ENCODE results near the gene BMPR1A. TPM values are rescaled to one million over a fixed set of nuclear protein-coding genes. Genes with fewer than 3 reads are reported as not detected.

Gene BMPR1A
- total RNA-seq, 1 experiment from 2014 or later: 63.2 TPM

DNA sequence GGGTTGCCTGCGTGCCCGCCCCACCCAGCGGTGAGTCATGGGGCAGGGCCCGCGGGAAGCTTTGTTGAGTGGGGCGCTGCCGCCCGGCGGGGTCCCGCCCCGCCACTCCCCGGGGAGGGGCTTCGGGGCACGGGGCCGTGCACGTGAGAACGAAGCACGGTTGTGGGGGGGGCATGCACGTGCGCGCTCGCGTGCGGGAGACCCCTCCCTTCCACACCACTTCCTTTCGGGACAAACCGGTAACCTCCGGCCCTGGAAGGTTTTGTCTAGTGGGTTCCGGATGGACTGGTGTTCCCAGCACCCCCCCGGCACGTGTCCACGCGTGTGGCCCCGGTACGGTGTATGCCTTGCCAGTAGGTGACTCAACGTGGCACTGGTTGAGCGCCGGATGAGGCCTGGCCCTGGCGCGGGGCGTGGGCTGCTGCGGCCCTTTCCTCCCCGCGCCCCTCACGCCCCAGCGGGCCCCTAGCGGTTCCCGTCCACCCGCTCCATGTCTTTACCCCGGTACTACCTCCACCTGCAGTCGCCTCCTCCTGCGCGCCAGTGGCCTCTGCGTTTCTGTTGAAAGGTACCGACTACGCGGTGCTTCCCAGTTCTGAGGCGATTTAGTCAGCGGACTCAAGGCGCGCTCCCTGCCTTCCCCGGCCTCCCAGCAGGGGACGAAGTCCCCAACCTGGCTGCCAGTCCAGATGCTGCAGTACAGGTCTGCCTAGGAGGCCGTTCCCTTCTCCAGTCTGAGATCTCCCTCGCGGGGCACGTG, 215.0 kb downstream of the BMPR1A start:
- ChIA-PET CTCF (interaction anchor here (0.7 to 1.0 kb wide), 2 partner anchors 9 to 25 kb away, joined by 3 to 5 read pairs; no protein-coding TSS in a partner anchor), POLR2A (interaction anchor here (0.8 to 1.0 kb wide), 2 partner anchors 121 to 215 kb away, joined by 3 to 5 read pairs; partner anchors contain the start of gene BMPR1A)
- intact Hi-C loops (cut with micrococcal nuclease; ENCODE audit: unreplicated experiment): loop anchor here (2.0 to 5.0 kb wide), 4 partner anchors 33 to 231 kb away; no protein-coding TSS in a partner anchor
- H3K27me3 ChIP-seq (replicated peaks; ENCODE audit: control insufficient read depth, insufficient read depth, low read length): no peaks in the 10 kb centered on the region
- no peaks in the 10 kb centered on the region for H3K36me3 ChIP-seq (ENCODE audit: control insufficient read depth, insufficient read depth, low read length)
- H3K36me3 Mint-ChIP-seq (ENCODE audit: insufficient read depth, unreplicated experiment): peaks cover 35% of the 10 kb centered on the region
- H3K4me1 ChIP-seq: peaks cover 54% of the 10 kb centered on the region
- TF ChIP-seq, protein P1, sequence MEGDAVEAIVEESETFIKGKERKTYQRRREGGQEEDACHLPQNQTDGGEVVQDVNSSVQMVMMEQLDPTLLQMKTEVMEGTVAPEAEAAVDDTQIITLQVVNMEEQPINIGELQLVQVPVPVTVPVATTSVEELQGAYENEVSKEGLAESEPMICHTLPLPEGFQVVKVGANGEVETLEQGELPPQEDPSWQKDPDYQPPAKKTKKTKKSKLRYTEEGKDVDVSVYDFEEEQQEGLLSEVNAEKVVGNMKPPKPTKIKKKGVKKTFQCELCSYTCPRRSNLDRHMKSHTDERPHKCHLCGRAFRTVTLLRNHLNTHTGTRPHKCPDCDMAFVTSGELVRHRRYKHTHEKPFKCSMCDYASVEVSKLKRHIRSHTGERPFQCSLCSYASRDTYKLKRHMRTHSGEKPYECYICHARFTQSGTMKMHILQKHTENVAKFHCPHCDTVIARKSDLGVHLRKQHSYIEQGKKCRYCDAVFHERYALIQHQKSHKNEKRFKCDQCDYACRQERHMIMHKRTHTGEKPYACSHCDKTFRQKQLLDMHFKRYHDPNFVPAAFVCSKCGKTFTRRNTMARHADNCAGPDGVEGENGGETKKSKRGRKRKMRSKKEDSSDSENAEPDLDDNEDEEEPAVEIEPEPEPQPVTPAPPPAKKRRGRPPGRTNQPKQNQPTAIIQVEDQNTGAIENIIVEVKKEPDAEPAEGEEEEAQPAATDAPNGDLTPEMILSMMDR (IDR thresholded peaks at IDR 0.05; ENCODE audit: insufficient read depth in 1 of 2, low read depth in 1 of 2, low read length in 1 of 2, severe bottlenecking in 1 of 2, unreplicated experiment in 1 of 2): peak; percentile 19 to 45
- H3K27ac Mint-ChIP-seq (ENCODE audit: unreplicated experiment): peak overlapping the region; percentile 83
- peak overlapping the region; percentile 44 for H3K4me3 ChIP-seq (ENCODE audit: low read depth, low read length)
- H3K4me1 Mint-ChIP-seq (ENCODE audit: low read depth, unreplicated experiment): peaks cover 43% of the 10 kb centered on the region
- H3K27me3 Mint-ChIP-seq (ENCODE audit: insufficient read depth, unreplicated experiment): no peaks in the 10 kb centered on the region
- DNase-seq: peak; percentile 95 to 98
- no peaks in the 10 kb centered on the region for H3K9me3 Mint-ChIP-seq (ENCODE audit: unreplicated experiment)
- no peaks in the 10 kb centered on the region for H3K9me3 ChIP-seq
- TSS peak; percentile 40 for BruUV-seq (replicated peaks)
- peak overlapping the region; percentile 96 for H3K4me3 Mint-ChIP-seq (ENCODE audit: unreplicated experiment)

DNA sequence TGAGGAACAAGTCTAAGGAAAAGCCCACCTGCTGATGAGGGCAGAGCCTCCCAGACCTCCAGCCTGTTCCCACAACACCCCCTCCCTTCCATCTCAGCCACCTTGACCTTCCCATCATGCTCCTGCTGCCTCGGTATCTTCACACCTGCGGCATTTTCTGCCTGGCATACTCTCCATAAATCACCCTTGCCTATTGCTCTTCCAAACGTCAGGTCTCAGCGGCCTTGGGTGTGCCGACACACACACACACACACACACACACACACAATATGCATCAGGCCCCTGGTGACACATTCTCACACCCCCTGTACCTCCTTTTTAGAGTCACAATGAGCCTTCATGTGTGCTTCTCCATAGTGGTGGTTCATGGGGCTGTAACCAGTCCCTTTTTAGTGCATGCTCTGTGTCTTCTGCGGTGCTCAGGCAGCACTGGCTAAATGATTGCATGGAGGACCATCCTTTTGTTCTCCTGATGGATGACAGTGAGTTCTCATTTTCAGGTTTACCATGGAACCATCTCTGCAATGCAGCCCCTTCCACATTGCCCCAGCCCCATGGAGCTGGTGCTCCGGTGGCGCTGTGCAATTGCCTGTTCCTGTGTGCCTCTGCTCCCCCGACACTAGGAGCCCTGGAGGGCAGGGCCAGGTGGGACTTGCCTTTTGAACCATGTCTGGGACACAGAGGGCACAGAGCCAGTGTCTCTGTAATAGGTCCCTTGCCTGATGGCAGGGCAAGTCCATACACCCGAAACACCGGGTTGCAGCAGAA, 216.4 kb downstream of the BMPR1A start:
- peak overlapping the region; percentile 96 for H3K4me3 Mint-ChIP-seq (ENCODE audit: unreplicated experiment)
- no peaks in the 10 kb centered on the region for H3K27me3 Mint-ChIP-seq (ENCODE audit: insufficient read depth, unreplicated experiment)
- ChIA-PET CTCF (no interaction called here), POLR2A (no interaction called here)
- BruUV-seq (replicated peaks): no TSS peak
- TF ChIP-seq, protein P1 (IDR thresholded peaks at IDR 0.05; ENCODE audit: insufficient read depth in 1 of 2, low read depth in 1 of 2, low read length in 1 of 2, severe bottlenecking in 1 of 2, unreplicated experiment in 1 of 2): no peak
- H3K9me3 ChIP-seq: no peaks in the 10 kb centered on the region
- no peak overlapping the region for H3K4me3 ChIP-seq (ENCODE audit: low read depth, low read length)
- H3K27me3 ChIP-seq (replicated peaks; ENCODE audit: control insufficient read depth, insufficient read depth, low read length): no peaks in the 10 kb centered on the region
- intact Hi-C loops (cut with micrococcal nuclease; ENCODE audit: unreplicated experiment): loop anchor here (5.0 kb wide), 2 partner anchors 55 to 230 kb away; no protein-coding TSS in a partner anchor
- H3K4me1 ChIP-seq: peaks cover 46% of the 10 kb centered on the region
- DNase-seq: no peak
- H3K4me1 Mint-ChIP-seq (ENCODE audit: low read depth, unreplicated experiment): peaks cover 36% of the 10 kb centered on the region
- H3K36me3 Mint-ChIP-seq (ENCODE audit: insufficient read depth, unreplicated experiment): peaks cover 34% of the 10 kb centered on the region
- no peaks in the 10 kb centered on the region for H3K9me3 Mint-ChIP-seq (ENCODE audit: unreplicated experiment)
- no peaks in the 10 kb centered on the region for H3K36me3 ChIP-seq (ENCODE audit: control insufficient read depth, insufficient read depth, low read length)
- peak overlapping the region; percentile 83 for H3K27ac Mint-ChIP-seq (ENCODE audit: unreplicated experiment)

DNA sequence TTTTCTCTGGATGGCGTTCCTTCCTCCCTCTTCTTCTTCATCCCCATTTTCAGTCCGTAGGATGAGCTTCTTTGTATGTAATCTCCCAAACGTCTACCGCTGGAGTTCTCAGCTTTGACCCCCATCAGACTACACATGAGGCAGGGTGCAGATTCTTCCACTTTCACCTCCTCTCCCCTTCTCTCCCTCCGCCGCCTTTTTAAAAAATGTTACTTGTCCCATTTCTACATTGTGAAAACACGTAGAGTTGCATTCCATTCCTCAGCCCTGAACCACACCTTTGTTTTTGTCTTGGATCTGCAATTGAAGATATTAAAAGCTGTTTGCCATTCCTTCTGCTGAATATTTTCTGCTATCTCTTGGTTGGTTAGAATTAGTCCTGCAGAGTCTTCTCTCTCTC, 218.1 kb downstream of the BMPR1A start:
- no TSS peak for BruUV-seq (replicated peaks)
- no peaks in the 10 kb centered on the region for H3K27me3 Mint-ChIP-seq (ENCODE audit: insufficient read depth, unreplicated experiment)
- Histone ChIP-seq H3K4me1 (peaks cover 45% of the 10 kb centered on the region), H3K4me3 (ENCODE audit: low read depth, low read length) (no peak overlapping the region), H3K36me3 (ENCODE audit: control insufficient read depth, insufficient read depth, low read length) (no peaks in the 10 kb centered on the region), H3K27me3 (replicated peaks; ENCODE audit: control insufficient read depth, insufficient read depth, low read length) (no peaks in the 10 kb centered on the region), H3K9me3 (no peaks in the 10 kb centered on the region)
- intact Hi-C loops (cut with micrococcal nuclease; ENCODE audit: unreplicated experiment): loop anchor here (5.0 kb wide), 2 partner anchors 53 to 228 kb away; no protein-coding TSS in a partner anchor
- H3K27ac Mint-ChIP-seq (ENCODE audit: unreplicated experiment): peak overlapping the region; percentile 83
- peaks cover 45% of the 10 kb centered on the region for H3K4me1 Mint-ChIP-seq (ENCODE audit: low read depth, unreplicated experiment)
- H3K36me3 Mint-ChIP-seq (ENCODE audit: insufficient read depth, unreplicated experiment): peaks cover 34% of the 10 kb centered on the region
- peak overlapping the region; percentile 67 for H3K4me3 Mint-ChIP-seq (ENCODE audit: unreplicated experiment)
- DNase-seq: peak; percentile 51 to 62
- TF ChIP-seq, protein P1 (IDR thresholded peaks at IDR 0.05; ENCODE audit: insufficient read depth in 1 of 2, low read depth in 1 of 2, low read length in 1 of 2, severe bottlenecking in 1 of 2, unreplicated experiment in 1 of 2): no peak
- CTCF ChIA-PET: interaction anchor here (0.6 kb wide), 1 partner anchor 232 kb away, joined by 3 read pairs; no protein-coding TSS in a partner anchor
- POLR2A ChIA-PET: no interaction called here
- H3K9me3 Mint-ChIP-seq (ENCODE audit: unreplicated experiment): no peaks in the 10 kb centered on the region

Data from Caco-2 (cell line).